ENCODE measurements around the gene GTF2F2.
"Not testable (repeated sequence)": the region's sequence is repeated elsewhere in the genome, so short reads cannot be mapped to it uniquely, and the experiment has no call there.

The GTF2F2 gene

GRCh38 chr13:45255247-45255987 lies 135.1 kb downstream of the GTF2F2 start:
- no peak for DNase-seq (ENCODE audit: low read depth)

- no peak for DNase-seq (ENCODE audit: low read depth)
These were observed 135.9 kb downstream of the GTF2F2 start for GRCh38 chr13:45256254-45256653.

GRCh38 chr13:45257638-45258333 lies 137.5 kb downstream of the GTF2F2 start:
- peak; percentile 51 for DNase-seq (ENCODE audit: low read depth)

DNA sequence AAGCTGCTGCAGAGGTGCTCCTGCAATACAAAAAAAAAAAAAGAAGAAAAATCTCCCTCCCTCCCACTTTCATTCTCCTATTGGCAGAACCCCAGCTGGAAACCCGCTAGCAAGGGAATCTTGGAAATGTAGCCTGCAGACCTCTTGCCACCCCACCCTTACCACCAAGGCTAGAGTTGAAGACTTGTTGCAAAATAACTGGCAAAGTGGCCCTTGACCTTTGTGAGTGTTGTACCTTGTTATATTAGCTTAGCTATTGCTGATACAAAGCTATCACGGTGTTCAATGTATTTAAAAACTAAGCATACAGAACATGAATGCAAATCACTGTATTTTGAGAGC lies 138.0 kb downstream of the GTF2F2 start:
- no peak for DNase-seq (ENCODE audit: low read depth)

- DNase-seq (ENCODE audit: low read depth), result no peak
These were observed 146.9 kb downstream of the GTF2F2 start for GRCh38 chr13:45267215-45267614.

- peak; percentile 61 for DNase-seq (ENCODE audit: low read depth)
These were observed 148.9 kb downstream of the GTF2F2 start for GRCh38 chr13:45269204-45269603.

DNA sequence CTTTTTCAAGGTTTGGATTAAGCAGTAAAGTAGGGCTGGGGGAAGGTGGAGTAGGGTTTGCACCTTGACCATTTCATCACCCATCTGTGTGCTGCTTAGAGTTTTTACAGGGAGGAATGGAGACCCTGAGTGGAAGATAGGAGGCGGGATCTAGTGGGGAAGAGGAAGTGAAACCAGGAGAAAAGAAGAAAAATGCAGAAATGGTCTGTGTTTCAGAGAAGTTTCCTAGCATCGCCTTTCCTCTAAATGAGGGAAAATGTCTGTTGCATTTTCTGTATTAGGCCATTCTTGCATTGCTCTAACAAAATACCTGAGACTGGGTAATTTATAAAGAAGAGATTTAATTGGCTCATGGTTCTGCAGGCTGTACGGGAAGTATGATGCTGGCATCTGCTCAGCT lies 156.6 kb downstream of the GTF2F2 start:
- DNase-seq (ENCODE audit: low read depth), result no peak

- no peak for DNase-seq (ENCODE audit: low read depth)
These were observed 157.9 kb downstream of the GTF2F2 start for GRCh38 chr13:45278096-45278645.

DNA sequence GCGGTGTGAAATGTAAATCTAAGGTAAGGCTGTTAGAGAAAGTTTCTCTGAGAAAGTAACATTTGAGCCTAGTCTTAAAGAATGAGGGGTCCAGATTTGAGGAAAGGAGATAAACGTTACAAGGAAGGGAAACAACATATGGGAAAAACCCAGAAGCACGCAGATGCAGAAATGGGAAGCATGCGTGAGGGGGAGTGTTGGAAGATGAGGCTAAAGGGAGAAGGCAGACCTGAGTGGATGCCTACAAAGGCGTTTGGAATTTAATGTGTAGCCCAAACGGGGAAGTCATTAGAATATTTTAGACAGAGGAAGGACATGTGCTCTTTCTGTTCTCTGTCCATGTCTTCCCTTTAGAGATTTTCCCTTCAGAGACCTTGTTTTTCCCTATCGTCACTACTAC lies 159.7 kb downstream of the GTF2F2 start:
- DNase-seq (ENCODE audit: low read depth), result no peak

GRCh38 chr13:45280751-45281634 lies 160.7 kb downstream of the GTF2F2 start:
- peak; percentile 86 for DNase-seq (ENCODE audit: low read depth)

DNA sequence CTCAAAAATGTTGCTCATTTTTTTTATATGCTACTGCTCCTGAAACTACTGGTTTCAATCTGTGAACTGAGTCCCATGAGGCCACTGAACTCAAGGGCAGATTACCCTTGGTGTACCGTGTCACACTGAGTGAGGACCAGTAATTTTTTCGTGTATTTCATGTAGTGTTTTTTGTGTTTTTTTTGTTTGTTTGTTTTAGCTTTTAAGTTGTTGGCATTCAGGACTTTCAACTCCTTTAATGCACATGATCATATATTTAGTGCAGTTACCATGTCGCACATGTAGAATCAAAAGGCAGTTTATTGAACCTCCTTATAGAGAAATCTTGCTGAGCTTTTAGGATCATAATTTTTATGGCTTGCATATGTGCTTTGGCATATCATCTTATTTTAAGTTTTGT lies 162.7 kb downstream of the GTF2F2 start:
- DNase-seq (ENCODE audit: low read depth), result no peak

GRCh38 chr13:45289936-45290563 lies 169.7 kb downstream of the GTF2F2 start:
- no peak for DNase-seq (ENCODE audit: low read depth)

- DNase-seq (ENCODE audit: low read depth), result peak; percentile 40
These were observed 171.9 kb downstream of the GTF2F2 start for GRCh38 chr13:45292176-45292575.

- DNase-seq (ENCODE audit: low read depth), result no peak
These were observed 175.2 kb downstream of the GTF2F2 start for GRCh38 chr13:45295536-45295935.

- DNase-seq (ENCODE audit: low read depth), result no peak
These were observed 175.9 kb downstream of the GTF2F2 start for GRCh38 chr13:45296259-45296658.

DNA sequence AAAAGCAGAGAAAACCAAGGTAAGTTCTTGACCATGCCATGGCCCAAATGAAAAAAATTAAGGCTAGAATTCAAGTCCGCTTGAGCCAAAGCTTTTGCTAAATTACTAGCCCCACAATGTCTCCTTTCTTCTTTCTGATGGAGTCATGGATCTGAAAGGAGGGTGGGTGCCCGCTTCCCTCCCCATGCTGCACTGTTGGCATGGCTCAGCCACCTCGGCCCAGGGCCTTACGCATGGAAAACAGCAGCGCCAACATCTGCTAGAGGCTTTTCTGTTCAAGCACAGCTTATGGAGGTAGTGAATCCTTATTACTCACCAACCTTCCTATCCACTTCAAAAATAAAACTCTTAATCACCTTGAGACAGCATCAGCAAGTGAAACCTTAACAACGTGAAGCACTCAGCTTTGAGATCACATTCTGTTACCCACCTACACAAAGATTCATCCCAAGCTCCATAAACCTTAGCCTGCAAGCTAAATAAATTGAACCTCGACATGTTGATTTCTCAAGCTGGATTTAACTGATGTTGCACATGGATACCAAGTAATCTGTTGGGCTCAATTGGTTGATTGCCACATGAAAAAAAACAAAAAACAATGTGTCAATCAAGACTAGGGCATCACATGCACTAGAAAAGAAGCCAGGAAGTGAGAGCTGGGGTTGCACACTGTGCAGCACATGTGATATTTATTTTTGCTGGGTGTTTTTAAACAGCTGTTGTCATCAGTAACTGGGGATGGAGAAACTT lies 177.3 kb downstream of the GTF2F2 start:
- DNase-seq (ENCODE audit: low read depth), result no peak

- no peak for DNase-seq (ENCODE audit: low read depth)
These were observed 177.8 kb downstream of the GTF2F2 start for GRCh38 chr13:45298206-45298505.

- DNase-seq (ENCODE audit: low read depth), result not testable (repeated sequence)
These were observed 178.2 kb downstream of the GTF2F2 start for GRCh38 chr13:45298550-45298949.

- no peak for DNase-seq (ENCODE audit: low read depth)
These were observed 178.9 kb downstream of the GTF2F2 start for GRCh38 chr13:45299194-45299593.

- DNase-seq (ENCODE audit: low read depth), result no peak
These were observed 180.1 kb downstream of the GTF2F2 start for GRCh38 chr13:45300190-45300985.

GRCh38 chr13:45301263-45301662 lies 181.0 kb downstream of the GTF2F2 start:
- DNase-seq (ENCODE audit: low read depth), result no peak

Data from ELR (cell line).